ENCODE measurements around the gene TRPC6. TPM values are rescaled to one million over a fixed set of nuclear protein-coding genes. Genes with fewer than 3 reads are reported as not detected.

TRPC6 gene
- polyA plus RNA-seq, 1 donor (not counting 4 experiments of a cell fraction or from before 2014, with no cell fraction given): 0.04 TPM

DNA sequence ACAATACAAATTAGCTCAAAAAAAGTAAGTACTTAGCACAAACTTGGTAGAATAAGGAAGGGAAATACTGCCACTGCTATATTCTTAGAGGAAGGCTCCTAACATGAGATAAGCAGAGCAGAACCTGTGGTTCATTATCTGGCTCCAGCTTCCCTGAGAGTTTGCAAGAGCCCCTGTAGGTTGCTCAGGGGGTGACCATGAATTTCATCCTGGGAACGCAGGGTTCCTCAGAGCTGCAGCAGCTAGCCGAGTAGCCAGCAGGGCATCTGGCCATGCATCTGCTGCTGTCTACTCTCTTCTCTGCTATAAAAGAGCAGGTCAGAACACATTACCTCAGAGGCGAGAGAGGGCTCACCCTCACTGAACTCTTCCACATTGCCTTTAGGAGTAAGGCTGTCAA is 67.3 kb downstream of the TRPC6 start:
- DNase-seq (ENCODE audit: low read depth, low spot score) (no peak), FAIRE-seq (no peak)
- Histone ChIP-seq H4K20me1 (ENCODE audit: control insufficient read depth, extremely low read depth, insufficient read depth, low read length) (no peaks in the 10 kb centered on the region), H3K9me3 (ENCODE audit: control insufficient read depth, low read depth, low read length) (no peaks in the 10 kb centered on the region), H3K4me2 (ENCODE audit: control insufficient read depth, extremely low read depth, insufficient read depth, low read depth, low read length) (no peak overlapping the region), H3K4me3 (ENCODE audit: control insufficient read depth in 2 of 3, extremely low read depth in 1 of 3, insufficient read depth in 2 of 3, low read depth in 1 of 3, low read length in 3 of 3) (no peak overlapping the region), H3K36me3 (ENCODE audit: control insufficient read depth in 2 of 2, extremely low read depth in 1 of 2, insufficient read depth in 2 of 2, low read length in 2 of 2) (no peaks in the 10 kb centered on the region), H3K27me3 (ENCODE audit: control insufficient read depth, extremely low read depth, insufficient read depth, low read length) (no peaks in the 10 kb centered on the region), H3K27ac (ENCODE audit: control insufficient read depth, insufficient read depth, low read length) (no peak overlapping the region), H3K4me1 (ENCODE audit: control insufficient read depth, extremely low read depth, insufficient read depth, low read length) (no peaks in the 10 kb centered on the region), H3K79me2 (ENCODE audit: control insufficient read depth, insufficient read depth, low read length) (no peaks in the 10 kb centered on the region), H3K9ac (ENCODE audit: control insufficient read depth, extremely low read depth, insufficient read depth, low read length) (no peak overlapping the region), H2AFZ (ENCODE audit: control insufficient read depth, low read length) (no peak overlapping the region), H3K9me1 (ENCODE audit: control insufficient read depth, extremely low read depth, insufficient read depth, low read length) (no peaks in the 10 kb centered on the region)
- no peak for TF ChIP-seq EZH2 (IDR thresholded peaks at IDR 0.05; ENCODE audit: low read length)
- TF ChIP-seq, protein P1, sequence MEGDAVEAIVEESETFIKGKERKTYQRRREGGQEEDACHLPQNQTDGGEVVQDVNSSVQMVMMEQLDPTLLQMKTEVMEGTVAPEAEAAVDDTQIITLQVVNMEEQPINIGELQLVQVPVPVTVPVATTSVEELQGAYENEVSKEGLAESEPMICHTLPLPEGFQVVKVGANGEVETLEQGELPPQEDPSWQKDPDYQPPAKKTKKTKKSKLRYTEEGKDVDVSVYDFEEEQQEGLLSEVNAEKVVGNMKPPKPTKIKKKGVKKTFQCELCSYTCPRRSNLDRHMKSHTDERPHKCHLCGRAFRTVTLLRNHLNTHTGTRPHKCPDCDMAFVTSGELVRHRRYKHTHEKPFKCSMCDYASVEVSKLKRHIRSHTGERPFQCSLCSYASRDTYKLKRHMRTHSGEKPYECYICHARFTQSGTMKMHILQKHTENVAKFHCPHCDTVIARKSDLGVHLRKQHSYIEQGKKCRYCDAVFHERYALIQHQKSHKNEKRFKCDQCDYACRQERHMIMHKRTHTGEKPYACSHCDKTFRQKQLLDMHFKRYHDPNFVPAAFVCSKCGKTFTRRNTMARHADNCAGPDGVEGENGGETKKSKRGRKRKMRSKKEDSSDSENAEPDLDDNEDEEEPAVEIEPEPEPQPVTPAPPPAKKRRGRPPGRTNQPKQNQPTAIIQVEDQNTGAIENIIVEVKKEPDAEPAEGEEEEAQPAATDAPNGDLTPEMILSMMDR (optimal IDR thresholded peaks at IDR 0.05 in 1 of 3, IDR thresholded peaks at IDR 0.05 in 1 of 3, conservative IDR thresholded peaks at IDR 0.05 in 1 of 3; ENCODE audit: extremely low read depth in 1 of 3, insufficient read depth in 2 of 3, low read length in 3 of 3): no peak
- dilution Hi-C loops (cut with MboI; ENCODE audit: extremely low pct_ligation_motif_present, low sequenced_read_pairs): no loop called here

DNA sequence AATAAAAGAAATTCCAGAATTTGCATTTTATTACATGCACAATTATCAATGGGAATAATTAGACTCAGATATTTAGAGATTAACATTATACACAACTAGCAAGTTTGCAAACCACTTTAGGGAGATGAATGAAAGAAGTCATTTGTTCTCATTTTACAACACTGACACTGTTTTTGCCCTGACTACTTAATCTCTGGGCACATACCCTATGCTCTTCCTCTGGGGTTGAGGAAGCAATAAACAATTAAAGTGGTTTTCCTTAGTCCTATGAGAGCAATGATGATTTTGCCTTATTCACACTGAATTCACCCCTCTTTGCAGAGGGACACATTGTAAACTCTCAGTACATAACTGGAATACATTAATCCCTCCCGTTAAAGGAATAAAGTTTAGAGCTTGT is 72.7 kb downstream of the TRPC6 start:
- no peaks in the 10 kb centered on the region for H3K27me3 ChIP-seq (ENCODE audit: control insufficient read depth, extremely low read depth, insufficient read depth, low read length)
- FAIRE-seq: no peak
- H3K27ac ChIP-seq (ENCODE audit: control insufficient read depth, insufficient read depth, low read length): no peak overlapping the region
- H3K36me3 ChIP-seq (ENCODE audit: control insufficient read depth in 2 of 2, extremely low read depth in 1 of 2, insufficient read depth in 2 of 2, low read length in 2 of 2): no peaks in the 10 kb centered on the region
- H3K4me3 ChIP-seq (ENCODE audit: control insufficient read depth in 2 of 3, extremely low read depth in 1 of 3, insufficient read depth in 2 of 3, low read depth in 1 of 3, low read length in 3 of 3): no peak overlapping the region
- H3K9me1 ChIP-seq (ENCODE audit: control insufficient read depth, extremely low read depth, insufficient read depth, low read length): no peaks in the 10 kb centered on the region
- H3K9ac ChIP-seq (ENCODE audit: control insufficient read depth, extremely low read depth, insufficient read depth, low read length): no peak overlapping the region
- H4K20me1 ChIP-seq (ENCODE audit: control insufficient read depth, extremely low read depth, insufficient read depth, low read length): no peaks in the 10 kb centered on the region
- no peaks in the 10 kb centered on the region for H3K4me1 ChIP-seq (ENCODE audit: control insufficient read depth, extremely low read depth, insufficient read depth, low read length)
- H3K79me2 ChIP-seq (ENCODE audit: control insufficient read depth, insufficient read depth, low read length): no peaks in the 10 kb centered on the region
- H3K9me3 ChIP-seq (ENCODE audit: control insufficient read depth, low read depth, low read length): no peaks in the 10 kb centered on the region
- no peak for DNase-seq (ENCODE audit: low read depth, low spot score)
- H2AFZ ChIP-seq (ENCODE audit: control insufficient read depth, low read length): no peak overlapping the region
- dilution Hi-C loops (cut with MboI; ENCODE audit: extremely low pct_ligation_motif_present, low sequenced_read_pairs): no loop called here
- TF ChIP-seq EZH2 (IDR thresholded peaks at IDR 0.05; ENCODE audit: low read length): no peak
- TF ChIP-seq, protein P1 (optimal IDR thresholded peaks at IDR 0.05 in 1 of 3, IDR thresholded peaks at IDR 0.05 in 1 of 3, conservative IDR thresholded peaks at IDR 0.05 in 1 of 3; ENCODE audit: extremely low read depth in 1 of 3, insufficient read depth in 2 of 3, low read length in 3 of 3): no peak
- H3K4me2 ChIP-seq (ENCODE audit: control insufficient read depth, extremely low read depth, insufficient read depth, low read depth, low read length): no peak overlapping the region

Measured in keratinocyte (primary cell).